ENCODE results near the gene UBXN1.

- no peak for TF ChIP-seq CTCF (IDR thresholded peaks at IDR 0.05 in 4 of 5, conservative IDR thresholded peaks at IDR 0.05 in 1 of 5)
- TF ChIP-seq POLR2A (IDR thresholded peaks at IDR 0.05), result no peak
Observed at GRCh38 chr11:62716816-62717215, 37.9 kb upstream of the UBXN1 start.

All from gastrocnemius medialis (tissue), 4 donors.